Activated B cell treated with CpG ODN at 0.5 μM for 24 hours (primary cell): ENCODE data around the gene NRCAM. TPM values are rescaled to one million over a fixed set of nuclear protein-coding genes. Genes with fewer than 3 reads are reported as not detected.
"Not testable (repeated sequence)": the region's sequence is repeated elsewhere in the genome, so short reads cannot be mapped to it uniquely, and the experiment has no call there.

Experiments used
- ATAC-seq: fragments of 200-7000 bp; cut with Tn5 transposase; one replicate; pipeline ENCODE4 v1.10.0; 2021; ENCODE audit warnings: low read depth, mild to moderate bottlenecking, moderate library complexity
- CTCF ChIA-PET: fragments of 350-600 bp; sonication (Branson Sonifier 250); formaldehyde crosslinking; loops from one replicate; lab custom pipeline; 2021; ENCODE audit warnings: antibody characterized with exemption; lab: Charles Lee
- POLR2A ChIA-PET: fragments of 350-600 bp; sonication (Branson Sonifier 250); formaldehyde crosslinking; loops from one replicate; lab custom pipeline; 2021; ENCODE audit warnings: antibody characterized with exemption; lab: Charles Lee
- DNase-seq: peaks from one replicate; pipeline ENCODE4 v3.0.0; 2022
- H3K27ac Mint-ChIP-seq: one replicate; pipeline ENCODE4 v1.8.0; 2020; ENCODE audit warnings: mixed read lengths
- H3K27me3 Mint-ChIP-seq: one replicate; pipeline ENCODE4 v1.8.0; 2021; ENCODE audit warnings: mixed read lengths
- H3K36me3 Mint-ChIP-seq: one replicate; pipeline ENCODE4 v1.8.0; 2021; ENCODE audit warnings: low read depth, mixed read lengths
- H3K4me1 Mint-ChIP-seq: one replicate; pipeline ENCODE4 v1.8.0; 2021; ENCODE audit warnings: mixed read lengths
- H3K4me3 Mint-ChIP-seq: one replicate; pipeline ENCODE4 v1.8.0; 2020; ENCODE audit warnings: mild to moderate bottlenecking, mixed read lengths
- H3K9me3 Mint-ChIP-seq: one replicate; pipeline ENCODE4 v1.8.0; 2020; ENCODE audit warnings: mixed read lengths
- intact Hi-C: fragments of 100-400 bp; cut with micrococcal nuclease; formaldehyde crosslinking; loops from one replicate; pipeline ENCODE4 v1.15.1; 2024
- total RNA-seq: library from RNA; stranded (reverse); gene quantifications from 2 replicates; pipeline ENCODE4 v1.2.3, GENCODE V29; 2022
- TF ChIP-seq, protein P1 (sequence below): fragments of 200-600 bp; IDR thresholded peaks from one replicate; pipeline ENCODE4 v1.8.0; 2022; ENCODE audit warnings: antibody characterized with exemption, mild to moderate bottlenecking

The NRCAM gene
- 1.6 and 2.2 TPM in 2 replicates for total RNA-seq

DNA sequence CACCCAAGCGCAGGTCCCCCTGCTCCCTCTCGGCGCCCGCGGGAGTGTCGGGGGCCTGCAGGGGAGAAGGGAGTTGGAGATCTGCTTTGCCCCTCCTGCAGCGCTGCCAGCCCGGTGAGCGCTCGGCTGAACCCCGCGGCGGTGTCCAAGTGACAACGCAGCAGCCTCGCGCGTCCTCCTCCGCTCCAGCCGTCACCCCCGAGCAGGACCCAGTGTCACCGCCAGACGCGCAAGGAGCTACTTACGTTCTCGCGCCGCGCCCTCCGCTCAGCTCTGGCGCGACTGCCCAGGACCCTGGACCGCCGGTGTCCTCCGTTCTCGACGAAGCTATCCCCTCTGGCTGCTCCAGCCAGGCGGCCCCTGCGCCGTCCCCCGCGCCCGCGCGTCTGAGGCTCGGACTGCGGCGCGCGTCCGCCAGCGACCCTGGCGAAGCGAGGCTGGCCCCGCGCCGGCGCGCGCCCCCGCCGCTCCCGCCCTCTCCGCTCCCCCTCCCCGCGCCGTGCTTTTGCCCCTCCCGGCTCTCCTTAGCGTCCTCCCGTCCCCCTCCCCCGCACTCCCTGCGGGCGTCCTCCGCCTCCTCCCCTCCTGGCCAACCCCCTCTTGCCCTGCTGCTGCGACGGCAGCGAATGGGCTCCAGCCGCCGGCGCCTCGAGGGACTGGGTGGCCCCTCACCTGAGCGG is at the start of gene NRCAM:
NRCAM (minus strand) TSS at position 439 of the 680 bp plus-strand sequence. CDS start 216,372 bp downstream, outside the sequence.
- no peak for DNase-seq
- H3K4me3 Mint-ChIP-seq = peak within 1 kb of the TSS; percentile 85
- ATAC-seq = peak; percentile 52
- H3K27me3 Mint-ChIP-seq = peaks cover 40% of the 10 kb centered on the region
- H3K36me3 Mint-ChIP-seq = no peaks in the 10 kb centered on the region
- no peaks in the 10 kb centered on the region for H3K9me3 Mint-ChIP-seq
- intact Hi-C loops = loop anchor here (2.0 kb wide), 1 partner anchor 13 kb away; no protein-coding TSS in a partner anchor
- POLR2A ChIA-PET = interaction anchor here (0.7 to 2.5 kb wide), 6 partner anchors 13 to 347 kb away, joined by 3 to 14 read pairs (median 5); partner anchors contain the start of genes DNAJB9, PNPLA8 and THAP5
- peaks cover 22% of the 10 kb centered on the region for H3K4me1 Mint-ChIP-seq
- no peak within 1 kb of the TSS for H3K27ac Mint-ChIP-seq
- CTCF ChIA-PET = interaction anchor here (0.9 to 5.1 kb wide), 3 partner anchors 11 to 275 kb away, joined by 5 to 64 read pairs (median 5); no protein-coding TSS in a partner anchor
- TF ChIP-seq, protein P1, sequence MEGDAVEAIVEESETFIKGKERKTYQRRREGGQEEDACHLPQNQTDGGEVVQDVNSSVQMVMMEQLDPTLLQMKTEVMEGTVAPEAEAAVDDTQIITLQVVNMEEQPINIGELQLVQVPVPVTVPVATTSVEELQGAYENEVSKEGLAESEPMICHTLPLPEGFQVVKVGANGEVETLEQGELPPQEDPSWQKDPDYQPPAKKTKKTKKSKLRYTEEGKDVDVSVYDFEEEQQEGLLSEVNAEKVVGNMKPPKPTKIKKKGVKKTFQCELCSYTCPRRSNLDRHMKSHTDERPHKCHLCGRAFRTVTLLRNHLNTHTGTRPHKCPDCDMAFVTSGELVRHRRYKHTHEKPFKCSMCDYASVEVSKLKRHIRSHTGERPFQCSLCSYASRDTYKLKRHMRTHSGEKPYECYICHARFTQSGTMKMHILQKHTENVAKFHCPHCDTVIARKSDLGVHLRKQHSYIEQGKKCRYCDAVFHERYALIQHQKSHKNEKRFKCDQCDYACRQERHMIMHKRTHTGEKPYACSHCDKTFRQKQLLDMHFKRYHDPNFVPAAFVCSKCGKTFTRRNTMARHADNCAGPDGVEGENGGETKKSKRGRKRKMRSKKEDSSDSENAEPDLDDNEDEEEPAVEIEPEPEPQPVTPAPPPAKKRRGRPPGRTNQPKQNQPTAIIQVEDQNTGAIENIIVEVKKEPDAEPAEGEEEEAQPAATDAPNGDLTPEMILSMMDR = no peak

DNA sequence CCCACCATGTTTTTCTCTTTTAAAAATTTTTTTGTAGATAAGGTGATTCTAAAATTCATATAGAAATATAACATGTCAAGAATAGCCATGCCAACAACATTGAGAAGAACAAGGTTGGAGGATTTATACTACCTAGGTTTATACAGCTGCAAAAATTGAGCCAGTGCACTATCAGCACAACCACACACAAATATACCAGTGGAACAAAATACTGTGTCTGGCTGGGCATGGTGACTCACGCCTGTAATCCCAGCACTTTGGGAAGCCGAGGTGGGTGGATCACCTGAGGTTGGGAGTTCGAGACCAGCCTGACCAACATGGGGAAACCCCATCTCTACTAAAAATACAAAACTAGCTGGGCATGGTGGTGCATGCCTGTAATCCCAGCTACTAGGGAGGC is 48.3 kb upstream of the NRCAM start:
- CTCF ChIA-PET, H3K27me3 Mint-ChIP-seq, H3K9me3 Mint-ChIP-seq, H3K4me3 Mint-ChIP-seq, DNase-seq, ATAC-seq: not testable (repeated sequence)
- peaks cover 41% of the 10 kb centered on the region for H3K36me3 Mint-ChIP-seq
- H3K27ac Mint-ChIP-seq = peak overlapping the region; percentile 100
- intact Hi-C loops = loop anchor here (10.0 kb wide), 1 partner anchor 1330 kb away; no protein-coding TSS in a partner anchor
- peaks cover 46% of the 10 kb centered on the region for H3K4me1 Mint-ChIP-seq
- POLR2A ChIA-PET = interaction anchor here (1.4 to 4.9 kb wide), 4 partner anchors 20 to 65 kb away, joined by 3 to 94 read pairs (median 48); partner anchors contain the start of genes DNAJB9, PNPLA8 and THAP5

DNA sequence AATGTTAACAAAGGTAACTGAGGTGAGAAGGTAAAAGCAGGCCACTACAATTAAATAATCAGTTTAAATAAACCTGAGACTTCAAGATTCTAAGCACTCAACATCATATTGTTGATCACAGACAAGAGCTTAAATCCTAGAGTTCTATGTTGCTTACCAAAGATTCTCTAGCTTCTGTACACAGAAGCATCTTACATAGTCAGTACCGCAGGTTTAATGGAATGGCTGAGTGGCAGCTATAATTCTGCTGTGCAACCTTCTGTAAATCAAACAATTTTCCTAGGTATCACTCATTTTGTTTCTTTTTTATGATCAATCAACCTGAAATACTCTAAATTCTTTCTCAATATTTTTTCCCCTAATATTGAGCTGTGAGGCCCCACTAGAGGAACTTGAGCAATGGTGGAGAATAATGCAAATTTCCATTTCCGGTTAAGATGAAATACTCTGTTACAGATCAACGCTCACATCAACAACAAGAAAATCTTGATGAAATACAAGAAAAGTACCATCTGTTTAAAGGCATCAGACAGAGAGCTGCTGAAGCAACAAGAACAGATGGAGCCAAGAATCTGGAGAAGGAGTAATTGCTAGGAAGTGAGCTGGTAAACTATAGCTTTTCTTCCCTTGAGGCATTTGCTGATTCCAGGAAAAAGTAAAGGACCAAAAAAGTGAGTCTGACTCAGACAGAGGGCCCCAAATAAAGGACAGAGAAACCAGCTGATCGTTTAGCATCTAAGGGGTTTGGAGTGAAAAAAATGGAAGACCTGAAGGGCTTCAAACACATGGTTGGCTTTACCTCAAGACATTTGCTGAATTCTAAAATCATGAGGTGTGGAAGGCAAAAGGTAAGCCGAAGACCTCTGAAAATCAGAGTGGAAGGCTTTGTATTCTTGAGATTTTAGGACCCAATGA is 47.1 kb upstream of the NRCAM start:
- peaks cover 51% of the 10 kb centered on the region for H3K4me1 Mint-ChIP-seq
- intact Hi-C loops = loop anchor here (1.0 to 10.0 kb wide), 4 partner anchors 23 to 1329 kb away; partner anchors contain the start of genes DNAJB9, PNPLA8 and THAP5
- DNase-seq = no peak
- H3K4me3 Mint-ChIP-seq = peak overlapping the region; percentile 74
- ChIA-PET CTCF (interaction anchor here (0.9 to 1.3 kb wide), 5 partner anchors 12 to 67 kb away, joined by 3 to 6 read pairs (median 4); partner anchors contain the start of genes DNAJB9, PNPLA8 and THAP5), POLR2A (interaction anchor here (0.6 to 4.9 kb wide), 10 partner anchors 9 to 368 kb away, joined by 3 to 94 read pairs (median 4); partner anchors contain the start of genes DNAJB9, PNPLA8 and THAP5)
- H3K27me3 Mint-ChIP-seq = no peaks in the 10 kb centered on the region
- TF ChIP-seq, protein P1 = no peak
- H3K27ac Mint-ChIP-seq = peak overlapping the region; percentile 100
- H3K9me3 Mint-ChIP-seq = no peaks in the 10 kb centered on the region
- H3K36me3 Mint-ChIP-seq = peaks cover 50% of the 10 kb centered on the region
- ATAC-seq = peak; percentile 95

DNA sequence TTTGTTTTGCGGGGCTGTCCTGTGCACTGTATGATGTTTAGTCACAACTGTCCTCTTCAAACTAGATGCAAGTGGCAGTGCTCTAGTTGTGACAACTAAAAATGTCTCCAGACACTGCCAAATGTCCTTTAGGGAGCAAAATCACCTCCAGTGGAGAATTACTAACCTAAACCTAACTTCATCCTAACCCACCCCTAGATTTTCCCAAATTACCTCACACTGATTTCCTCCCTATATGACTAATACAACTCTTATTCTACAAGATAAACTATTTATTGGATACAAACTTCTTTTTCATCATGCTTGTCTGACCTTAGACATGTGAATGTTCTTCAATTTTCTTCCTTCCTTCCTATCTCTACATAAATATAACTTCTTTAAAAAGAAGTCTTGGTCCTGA is 43.3 kb upstream of the NRCAM start:
- Mint-ChIP-seq H3K4me1 (peaks cover 45% of the 10 kb centered on the region), H3K4me3 (no peak overlapping the region), H3K36me3 (peaks cover 59% of the 10 kb centered on the region), H3K9me3 (no peaks in the 10 kb centered on the region), H3K27me3 (no peaks in the 10 kb centered on the region), H3K27ac (peak overlapping the region; percentile 50)
- DNase-seq = no peak
- ChIA-PET CTCF (interaction anchor here (1.1 to 1.5 kb wide), 3 partner anchors 26 to 47 kb away, joined by 3 to 9 read pairs (median 4); partner anchors contain the start of gene PNPLA8), POLR2A (interaction anchor here (0.6 to 3.3 kb wide), 2 partner anchors 20 to 70 kb away, joined by 4 to 21 read pairs; partner anchors contain the start of genes DNAJB9 and THAP5)
- intact Hi-C loops = loop anchor here (10.0 kb wide), 1 partner anchor 115 kb away; no protein-coding TSS in a partner anchor
- no peak for ATAC-seq
- TF ChIP-seq, protein P1 = no peak

DNA sequence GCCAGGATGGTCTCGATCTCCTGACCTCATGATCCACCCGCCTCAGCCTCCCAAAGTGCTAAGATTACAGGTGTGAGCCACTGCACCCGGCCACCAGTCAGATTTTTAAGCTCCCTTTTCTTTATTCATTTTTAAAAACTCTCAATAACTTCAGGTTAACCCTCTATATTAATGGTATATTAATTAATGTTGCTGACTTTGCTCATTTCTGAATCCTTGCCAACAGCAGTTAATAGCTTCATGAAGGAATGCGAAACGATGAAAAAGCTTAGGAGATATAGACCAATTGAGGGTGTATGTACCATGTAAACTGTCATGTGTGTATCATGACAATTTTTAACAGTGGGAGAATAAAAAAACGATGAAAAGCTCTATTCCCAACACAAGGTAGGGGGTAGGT is 42.2 kb upstream of the NRCAM start:
- TF ChIP-seq, protein P1 = no peak
- H3K27me3 Mint-ChIP-seq = no peaks in the 10 kb centered on the region
- intact Hi-C loops = loop anchor here (10.0 kb wide), 1 partner anchor 114 kb away; no protein-coding TSS in a partner anchor
- POLR2A ChIA-PET = interaction anchor here (3.3 kb wide), 1 partner anchor 71 kb away, joined by 21 read pairs; the partner anchor contains the start of genes DNAJB9 and THAP5
- no peak overlapping the region for H3K4me3 Mint-ChIP-seq
- H3K4me1 Mint-ChIP-seq = peaks cover 34% of the 10 kb centered on the region
- DNase-seq (no peak), ATAC-seq (no peak)
- CTCF ChIA-PET = interaction anchor here (0.8 to 4.2 kb wide), 9 partner anchors 11 to 384 kb away, joined by 3 to 45 read pairs (median 5); partner anchors contain the start of gene PNPLA8
- H3K27ac Mint-ChIP-seq = peak overlapping the region; percentile 15
- H3K36me3 Mint-ChIP-seq = peaks cover 60% of the 10 kb centered on the region
- no peaks in the 10 kb centered on the region for H3K9me3 Mint-ChIP-seq
